Esophagus muscularis mucosa (tissue), 4 donors: ENCODE data around the gene LGALS3.

Experiments used
- CTCF ChIP-seq, 3 experiments: fragments of 200-600 bp in 2 of 3; fragments of 450-650 bp in 1 of 3; sonication (generic) in 2 of 3; IDR thresholded peaks; one replicate each; pipeline ENCODE4 v1.5.1; 2017 to 2019; ENCODE audit warnings: antibody characterized with exemption in 3 of 3, mild to moderate bottlenecking in 2 of 3, moderate library complexity in 1 of 3
- EP300 ChIP-seq: sonication (generic); formaldehyde crosslinking; IDR thresholded peaks from one replicate; pipeline ENCODE4 v1.6.1; 2017; ENCODE audit warnings: antibody characterized with exemption
- POLR2A ChIP-seq: fragments of 450-650 bp; IDR thresholded peaks from one replicate; pipeline ENCODE4 v1.6.1; 2017; ENCODE audit warnings: antibody characterized with exemption, moderate library complexity, mild to moderate bottlenecking, low read depth
- POLR2AphosphoS5 ChIP-seq, 2 donors: sonication (generic); formaldehyde crosslinking; IDR thresholded peaks; one replicate each; pipeline ENCODE4 v1.6.1; 2017; ENCODE audit warnings: antibody characterized with exemption in 2 of 2

GRCh38 chr14:55126932-55127459, 2.1 kb upstream of the LGALS3 start:
- TF ChIP-seq CTCF (IDR thresholded peaks at IDR 0.05): no peak
- TF ChIP-seq POLR2AphosphoS5 (IDR thresholded peaks at IDR 0.05): no peak
- TF ChIP-seq EP300: no peak
- no peak for TF ChIP-seq POLR2A
